GM19025 (cell line): Measurements from ENCODE around the gene RGCC.

Experiments
- ATAC-seq: cut with Tn5 transposase; IDR thresholded peaks from one replicate; pipeline ENCODE4 v1.9.1; 2021; ENCODE audit warnings: mild to moderate bottlenecking, low read depth, moderate library complexity; ENCODE audit not compliant: unreplicated experiment

RGCC gene

DNA sequence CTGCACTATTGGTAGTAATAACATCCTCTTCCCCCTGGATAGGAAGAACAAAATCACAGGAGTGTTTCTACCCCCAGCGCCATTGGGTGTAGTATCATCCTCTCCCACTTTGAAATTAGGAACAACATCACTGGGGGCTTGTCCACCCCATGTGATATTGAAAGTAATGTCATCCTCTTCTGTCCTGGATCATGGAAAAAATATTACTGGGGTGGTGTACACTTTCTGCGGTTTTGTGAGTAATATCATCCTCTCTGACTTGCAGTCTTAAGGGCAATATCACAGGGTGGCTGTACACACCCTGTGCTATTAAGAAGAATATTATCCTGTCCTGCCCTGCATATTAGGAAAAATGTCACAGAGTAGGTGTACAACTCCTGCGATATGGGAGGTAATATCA is 4.9 kb upstream of the RGCC start:
- no peak for ATAC-seq

DNA sequence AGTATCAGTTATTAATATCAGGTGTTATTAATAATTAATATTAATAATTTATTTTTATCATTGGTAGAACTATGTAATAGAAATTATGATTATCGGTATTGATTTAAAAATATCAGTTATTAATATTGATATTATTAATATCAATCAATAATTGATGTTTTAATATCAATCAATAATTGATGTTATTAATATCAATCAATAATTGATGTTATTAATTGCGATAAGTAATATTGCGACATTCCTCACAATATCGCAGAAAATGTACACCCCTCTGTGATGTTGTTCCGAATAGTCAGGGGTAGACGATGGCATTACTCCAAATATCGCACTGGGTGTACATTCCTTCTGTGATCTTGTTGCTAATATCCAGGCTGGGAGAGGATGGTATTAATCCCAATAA is 3.7 kb upstream of the RGCC start:
- no peak for ATAC-seq

DNA sequence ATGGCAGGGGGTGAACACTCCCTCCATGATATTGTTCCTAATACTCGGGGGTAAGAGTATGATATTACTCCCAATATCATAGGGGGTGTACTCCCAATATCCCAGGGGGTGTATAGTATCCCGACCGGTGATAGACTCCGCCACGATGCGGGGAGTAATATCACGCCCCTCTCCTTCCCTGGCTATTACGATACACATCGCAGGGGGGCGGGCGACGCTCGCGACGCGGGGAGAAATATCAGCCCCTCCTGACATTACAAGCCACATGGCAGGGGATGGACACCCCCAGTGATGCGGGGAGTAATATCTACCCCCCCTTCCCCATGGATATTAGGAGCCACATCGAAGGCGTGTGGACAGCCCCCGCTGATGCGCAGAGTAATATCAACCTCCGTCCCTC is 3.2 kb upstream of the RGCC start:
- no peak for ATAC-seq

- ATAC-seq = no peak
These were observed 1.5 kb upstream of the RGCC start for GRCh38 chr13:41455725-41456419.

GRCh38 chr13:41457589-41458186 is 338 bp downstream of the RGCC start:
- peak; percentile 9 for ATAC-seq

DNA sequence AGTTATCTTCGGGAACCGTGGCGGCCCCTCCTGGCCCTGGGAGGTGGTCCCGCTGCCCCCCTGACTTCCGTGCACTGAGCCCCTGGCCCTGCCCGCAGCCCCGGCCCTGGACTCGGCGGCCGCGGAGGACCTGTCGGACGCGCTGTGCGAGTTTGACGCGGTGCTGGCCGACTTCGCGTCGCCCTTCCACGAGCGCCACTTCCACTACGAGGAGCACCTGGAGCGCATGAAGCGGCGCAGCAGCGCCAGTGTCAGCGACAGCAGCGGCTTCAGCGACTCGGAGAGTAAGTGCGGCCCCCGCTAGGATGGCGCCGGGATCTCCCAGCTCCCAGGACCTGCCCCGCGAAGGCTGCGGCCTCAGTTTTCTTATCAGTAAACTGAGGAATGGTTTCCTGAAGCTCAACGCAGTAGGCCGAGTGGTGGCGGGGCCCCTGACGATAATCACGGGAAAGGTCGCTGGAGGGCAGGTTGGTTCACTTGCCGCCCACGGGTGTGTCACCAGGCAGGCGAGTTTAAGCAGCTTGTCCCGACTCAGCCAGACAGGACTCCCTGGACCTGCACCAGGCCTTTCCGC is 924 bp downstream of the RGCC start:
- peak; percentile 19 for ATAC-seq

GRCh38 chr13:41458761-41459431 is 1.5 kb downstream of the RGCC start:
- no peak for ATAC-seq

DNA sequence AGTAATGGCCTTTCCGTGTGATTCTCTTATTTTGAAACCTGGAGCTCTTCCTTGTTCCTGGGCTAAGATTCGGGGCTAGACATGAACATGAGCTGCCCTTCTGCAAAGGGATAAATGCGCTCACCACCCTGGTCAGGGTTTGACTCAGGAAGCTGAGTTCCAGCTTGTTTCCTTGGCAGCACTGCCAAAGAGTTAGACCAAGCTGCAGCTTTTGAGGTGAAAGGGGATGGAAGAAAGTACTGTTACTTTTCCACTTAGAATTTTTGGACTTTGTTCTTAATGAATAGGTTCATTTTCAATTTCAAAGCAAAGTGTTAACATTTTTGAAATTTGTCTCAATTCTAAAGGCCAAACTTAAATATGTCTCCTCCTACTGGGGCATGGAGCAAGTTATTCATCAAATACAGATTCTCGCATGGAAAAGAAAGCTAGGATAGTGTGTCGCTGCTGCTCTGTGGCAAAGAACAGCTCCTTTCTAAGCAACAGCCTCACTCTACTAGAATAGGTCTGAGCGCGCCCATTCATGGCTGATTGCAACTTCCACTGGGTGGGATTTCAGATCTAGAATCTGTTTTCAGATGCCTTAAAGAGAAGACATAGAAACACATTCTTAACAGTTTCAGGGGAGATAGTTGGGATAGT is 2.2 kb downstream of the RGCC start:
- no peak for ATAC-seq

DNA sequence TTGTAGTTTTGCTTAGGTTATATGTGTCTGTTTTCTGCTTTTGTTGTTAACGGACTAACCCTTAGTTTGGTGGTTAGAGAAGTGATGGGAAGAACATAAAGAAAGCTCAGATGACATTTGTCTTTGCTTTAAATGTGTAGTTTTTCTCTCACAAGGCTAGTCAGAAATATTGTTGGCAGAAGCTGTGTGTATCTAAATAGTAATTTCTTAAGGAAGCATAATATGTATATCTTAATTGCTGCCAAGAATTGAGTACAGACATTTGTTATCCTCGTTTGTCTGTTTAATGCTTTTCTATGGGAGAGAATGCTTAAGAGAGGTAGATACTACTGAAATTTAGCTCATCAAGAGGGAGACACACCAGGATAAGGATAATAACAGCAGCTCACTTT is 2.7 kb downstream of the RGCC start:
- no peak for ATAC-seq

GRCh38 chr13:41460930-41461329 is 3.6 kb downstream of the RGCC start:
- no peak for ATAC-seq

DNA sequence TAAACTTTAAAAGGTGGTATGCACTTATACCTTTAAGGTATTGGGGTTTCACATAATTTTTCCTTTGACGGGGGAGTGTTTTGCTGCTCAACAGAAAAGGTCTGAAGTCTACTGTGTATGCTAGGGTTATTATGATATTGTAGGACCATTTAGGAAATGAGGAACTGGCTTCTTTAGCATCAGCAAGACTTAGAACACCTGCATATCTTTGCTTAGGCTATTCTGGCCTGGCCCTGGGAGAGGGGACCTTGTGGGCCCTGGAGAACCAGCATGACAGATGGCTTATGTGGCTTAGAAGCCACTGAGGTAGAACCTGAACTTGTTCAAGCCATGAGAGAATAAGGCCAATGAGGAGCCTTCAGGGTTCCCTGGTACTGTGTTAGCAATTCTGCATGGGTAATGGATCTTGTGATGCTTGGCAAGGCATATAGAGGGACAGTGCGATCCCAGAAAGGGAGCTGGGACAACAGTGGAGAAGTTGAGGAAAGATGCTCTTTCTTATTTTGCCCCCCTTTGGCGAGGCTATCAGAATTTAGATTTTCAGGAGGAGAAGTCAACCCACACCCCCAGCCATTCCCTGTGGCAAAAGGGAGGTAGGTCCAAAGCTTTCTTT is 4.3 kb downstream of the RGCC start:
- ATAC-seq = no peak

GRCh38 chr13:41462427-41462826 is 5.1 kb downstream of the RGCC start:
- no peak for ATAC-seq

- ATAC-seq = no peak
These were observed 6.7 kb downstream of the RGCC start for GRCh38 chr13:41463838-41464602.

DNA sequence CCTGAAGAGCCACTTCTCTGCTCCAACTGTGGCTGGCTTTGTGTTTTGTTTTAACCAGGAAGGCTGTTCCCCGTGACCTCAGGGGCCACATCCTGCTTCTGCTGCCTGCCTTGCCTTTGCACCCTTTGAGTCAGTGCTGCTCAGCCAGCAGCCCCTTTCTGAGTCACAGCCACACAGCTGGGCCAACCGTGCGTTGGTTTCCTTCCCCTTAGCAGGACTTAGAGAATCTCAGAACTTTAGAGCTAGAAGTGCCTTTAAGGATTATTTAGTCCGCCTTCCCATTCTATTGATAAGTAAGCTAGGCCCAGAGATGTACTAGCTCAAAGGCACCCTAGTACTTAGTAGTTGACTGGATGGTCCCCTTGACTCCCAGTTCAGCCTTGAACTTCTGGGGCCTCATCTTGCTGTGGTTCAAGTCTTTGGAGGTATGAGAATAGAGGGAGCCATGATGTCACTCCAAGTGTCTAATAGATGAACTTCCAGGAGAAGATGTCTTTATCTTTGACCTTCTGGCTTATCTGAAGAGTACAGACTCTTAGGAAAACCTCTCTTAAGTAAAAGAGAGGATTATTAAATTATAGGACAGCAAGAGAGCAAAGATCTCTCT is 8.0 kb downstream of the RGCC start:
- peak; percentile 97 for ATAC-seq

DNA sequence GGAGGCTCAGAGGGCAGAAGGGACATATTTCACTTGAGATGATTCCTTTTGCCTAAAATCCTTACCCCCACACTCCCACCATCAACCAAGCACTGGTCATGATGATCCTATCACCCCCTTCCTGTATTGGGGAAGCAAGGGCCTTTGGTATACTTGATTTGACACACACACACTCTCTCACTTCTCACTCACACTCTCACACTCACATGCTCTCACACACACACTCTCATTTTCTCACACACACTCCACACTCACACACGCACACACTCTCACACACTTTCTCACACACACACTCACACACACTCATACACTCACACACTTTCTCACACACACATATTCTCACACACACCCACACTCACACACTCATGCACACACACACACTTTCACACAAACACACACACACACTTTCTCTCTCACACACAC is 8.6 kb downstream of the RGCC start:
- no peak for ATAC-seq

GRCh38 chr13:41467425-41467945 is 10.1 kb downstream of the RGCC start:
- ATAC-seq = no peak

DNA sequence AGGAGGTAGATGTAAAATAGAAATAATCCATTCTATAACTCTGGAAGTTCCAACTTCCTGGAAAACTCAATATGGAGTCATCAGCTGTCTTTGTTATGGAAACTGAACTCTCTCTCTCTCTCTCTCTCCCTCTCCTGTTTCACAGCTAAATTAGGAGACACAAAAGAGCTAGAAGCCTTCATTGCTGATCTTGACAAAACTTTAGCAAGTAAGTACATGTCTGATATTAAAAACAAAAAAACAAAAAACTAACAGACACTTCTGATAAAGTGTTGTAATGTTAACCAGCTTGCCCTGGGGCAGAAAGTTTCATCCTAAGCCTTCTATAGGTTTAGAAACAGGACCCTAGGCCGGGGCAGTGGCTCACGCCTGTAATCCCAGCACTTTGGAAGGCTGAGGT is 11.3 kb downstream of the RGCC start:
- ATAC-seq = no peak

DNA sequence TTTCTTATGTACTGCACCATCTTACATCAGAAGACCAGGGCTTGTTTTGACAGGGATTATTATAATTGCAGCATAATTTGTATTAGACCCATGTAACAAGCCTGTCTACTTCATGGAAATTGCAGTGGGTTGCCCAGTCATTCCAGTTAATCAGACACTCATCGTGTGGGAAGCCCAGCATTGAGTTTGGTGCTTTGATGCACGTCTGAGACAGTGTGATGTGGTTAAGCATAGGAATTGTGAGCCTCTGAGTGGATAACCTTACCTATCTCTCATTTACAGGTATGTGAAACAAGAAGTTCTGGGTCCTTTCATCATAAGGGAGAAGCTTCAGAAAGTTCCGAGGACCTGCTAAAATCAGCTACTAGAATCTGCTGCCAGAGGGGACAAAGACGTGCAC is 12.8 kb downstream of the RGCC start:
- no peak for ATAC-seq

GRCh38 chr13:41471785-41472184 is 14.4 kb downstream of the RGCC start:
- ATAC-seq = no peak
